IPS-18a (cell line): ENCODE results near the gene HBP1.
"Not testable (repeated sequence)": the region's sequence is repeated elsewhere in the genome, so short reads cannot be mapped to it uniquely, and the experiment has no call there.

Experiments
- H3K27ac ChIP-seq: one replicate; pipeline ENCODE4 v1.5.1; 2013; ENCODE audit warnings: low read length
- H3K27me3 ChIP-seq: one replicate; pipeline ENCODE4 v1.6.1; 2013; ENCODE audit warnings: mild to moderate bottlenecking, low read length; ENCODE audit not compliant: control insufficient read depth, insufficient read depth
- H3K36me3 ChIP-seq: one replicate; pipeline ENCODE4 v1.6.1; 2013; ENCODE audit warnings: low read depth, low read length; ENCODE audit not compliant: control insufficient read depth
- H3K4me1 ChIP-seq: one replicate; pipeline ENCODE4 v1.6.1; 2013; ENCODE audit warnings: low read depth, low read length; ENCODE audit not compliant: control insufficient read depth
- H3K4me3 ChIP-seq: one replicate; pipeline ENCODE4 v1.5.1; 2013; ENCODE audit warnings: low read length
- H3K9ac ChIP-seq: one replicate; pipeline ENCODE4 v1.6.1; 2013; ENCODE audit warnings: mild to moderate bottlenecking, low read length, moderate library complexity
- H3K9me3 ChIP-seq: one replicate; pipeline ENCODE4 v1.6.1; 2013; ENCODE audit warnings: low read depth, low read length; ENCODE audit not compliant: control insufficient read depth

HBP1 gene

GRCh38 chr7:107213193-107213788, 44.5 kb downstream of the HBP1 start:
- Histone ChIP-seq H3K27ac (no peak overlapping the region), H3K9me3 (no peaks in the 10 kb centered on the region), H3K4me3 (no peak overlapping the region), H3K27me3 (no peaks in the 10 kb centered on the region), H3K36me3 (peaks cover 9% of the 10 kb centered on the region), H3K4me1 (no peaks in the 10 kb centered on the region), H3K9ac (no peak overlapping the region)

- Histone ChIP-seq H3K27ac (no peak overlapping the region), H3K9ac (no peak overlapping the region), H3K9me3 (no peaks in the 10 kb centered on the region), H3K4me3 (no peak overlapping the region), H3K4me1 (no peaks in the 10 kb centered on the region), H3K27me3 (no peaks in the 10 kb centered on the region), H3K36me3 (peaks cover 9% of the 10 kb centered on the region)
Measured at GRCh38 chr7:107213945-107214344, 45.1 kb downstream of the HBP1 start.

- Histone ChIP-seq H3K4me3 (no peak overlapping the region), H3K9me3 (no peaks in the 10 kb centered on the region), H3K27me3 (no peaks in the 10 kb centered on the region), H3K36me3 (no peaks in the 10 kb centered on the region), H3K4me1 (no peaks in the 10 kb centered on the region), H3K9ac (no peak overlapping the region), H3K27ac (no peak overlapping the region)
Measured at GRCh38 chr7:107219563-107220244, 50.9 kb downstream of the HBP1 start.

GRCh38 chr7:107220356-107220755, 51.6 kb downstream of the HBP1 start:
- no peaks in the 10 kb centered on the region for H3K36me3 ChIP-seq
- no peak overlapping the region for H3K9ac ChIP-seq
- H3K27ac ChIP-seq: no peak overlapping the region
- H3K4me3 ChIP-seq: no peak overlapping the region
- no peaks in the 10 kb centered on the region for H3K4me1 ChIP-seq
- H3K9me3 ChIP-seq: no peaks in the 10 kb centered on the region
- H3K27me3 ChIP-seq: no peaks in the 10 kb centered on the region

- not testable (repeated sequence) for H3K4me1 ChIP-seq, H3K9ac ChIP-seq, H3K36me3 ChIP-seq, H3K27me3 ChIP-seq, H3K4me3 ChIP-seq, H3K9me3 ChIP-seq, H3K27ac ChIP-seq
Measured at GRCh38 chr7:107220806-107221205, 52.0 kb downstream of the HBP1 start.

- no peaks in the 10 kb centered on the region for H3K27me3 ChIP-seq
- no peaks in the 10 kb centered on the region for H3K36me3 ChIP-seq
- no peaks in the 10 kb centered on the region for H3K4me1 ChIP-seq
- no peak overlapping the region for H3K9ac ChIP-seq
- H3K27ac ChIP-seq: no peak overlapping the region
- H3K4me3 ChIP-seq: no peak overlapping the region
- no peaks in the 10 kb centered on the region for H3K9me3 ChIP-seq
Measured at GRCh38 chr7:107224374-107225223, 55.8 kb downstream of the HBP1 start.

GRCh38 chr7:107228291-107228690, 59.5 kb downstream of the HBP1 start:
- Histone ChIP-seq H3K36me3 (no peaks in the 10 kb centered on the region), H3K27ac (no peak overlapping the region), H3K4me3 (no peak overlapping the region), H3K9me3 (no peaks in the 10 kb centered on the region), H3K4me1 (peaks cover 7% of the 10 kb centered on the region), H3K27me3 (no peaks in the 10 kb centered on the region), H3K9ac (no peak overlapping the region)

GRCh38 chr7:107230334-107230733, 61.5 kb downstream of the HBP1 start:
- peaks cover 21% of the 10 kb centered on the region for H3K4me1 ChIP-seq
- no peak overlapping the region for H3K27ac ChIP-seq
- H3K9ac ChIP-seq: no peak overlapping the region
- no peaks in the 10 kb centered on the region for H3K9me3 ChIP-seq
- no peaks in the 10 kb centered on the region for H3K27me3 ChIP-seq
- no peaks in the 10 kb centered on the region for H3K36me3 ChIP-seq
- no peak overlapping the region for H3K4me3 ChIP-seq

- Histone ChIP-seq H3K9me3 (no peaks in the 10 kb centered on the region), H3K9ac (no peak overlapping the region), H3K27me3 (no peaks in the 10 kb centered on the region), H3K36me3 (no peaks in the 10 kb centered on the region), H3K4me3 (no peak overlapping the region), H3K27ac (no peak overlapping the region), H3K4me1 (peaks cover 21% of the 10 kb centered on the region)
Measured at GRCh38 chr7:107232568-107233090, 63.8 kb downstream of the HBP1 start.

GRCh38 chr7:107233174-107233573, 64.4 kb downstream of the HBP1 start:
- no peaks in the 10 kb centered on the region for H3K27me3 ChIP-seq
- no peak overlapping the region for H3K9ac ChIP-seq
- H3K4me1 ChIP-seq: peaks cover 21% of the 10 kb centered on the region

GRCh38 chr7:107233981-107234380, 65.2 kb downstream of the HBP1 start:
- Histone ChIP-seq H3K27me3 (no peaks in the 10 kb centered on the region), H3K9ac (no peak overlapping the region), H3K4me1 (peaks cover 21% of the 10 kb centered on the region), H3K4me3 (no peak overlapping the region), H3K36me3 (no peaks in the 10 kb centered on the region), H3K9me3 (no peaks in the 10 kb centered on the region), H3K27ac (no peak overlapping the region)

More at GRCh38 chr7:107233174-107233573, 64.4 kb downstream of the HBP1 start:
- H3K27ac ChIP-seq: no peak overlapping the region
- no peak overlapping the region for H3K4me3 ChIP-seq
- H3K36me3 ChIP-seq: no peaks in the 10 kb centered on the region
- H3K9me3 ChIP-seq: no peaks in the 10 kb centered on the region
